SK-N-SH (cell line): ENCODE measurements around the gene DBR1. TPM values are rescaled to one million over a fixed set of nuclear protein-coding genes. Genes with fewer than 3 reads are reported as not detected.

Experiments
- CTCF ChIA-PET: fragments of 300-600, 350-600 bp; formaldehyde crosslinking; extraction: SDS; loops from one replicate; lab custom pipeline; 2021; lab: Yijun Ruan, JAX
- POLR2A ChIA-PET: fragments of 350-600 bp; sonication (Branson Sonifier 250); formaldehyde crosslinking; extraction: SDS; loops from one replicate; lab custom pipeline; 2020; ENCODE audit warnings: antibody characterized with exemption, inconsistent platforms; lab: Yijun Ruan, JAX
- DNase-seq: peaks from one replicate; pipeline ENCODE4 v3.0.0; 2012
- H2AFZ ChIP-seq: fragments of 200-600 bp; sonication (generic); 2 replicates; pipeline ENCODE4 v1.8.1; 2016; ENCODE audit warnings: antibody characterized with exemption, mild to moderate bottlenecking, low read depth
- H3F3A ChIP-seq: fragments of 200-600 bp; sonication (generic); replicated peaks from 2 replicates; pipeline ENCODE3; 2016; ENCODE audit warnings: antibody characterized with exemption, mild to moderate bottlenecking; ENCODE audit not compliant: insufficient read depth
- H3K27ac ChIP-seq, 2 experiments: fragments of 200-500 bp in 1 of 2; fragments of 200-600 bp in 1 of 2; sonication (Bioruptor generic) in 1 of 2; sonication (generic), shearing (Covaris generic) in 1 of 2; 2 replicates each; pipeline versions ENCODE4 v1.5.1 to v1.6.1; 2014 to 2016; ENCODE audit warnings: low read depth in 2 of 2, inconsistent platforms in 1 of 2, low read length in 1 of 2, mild to moderate bottlenecking in 1 of 2, mixed read lengths in 1 of 2
- H3K27me3 ChIP-seq: fragments of 200-600 bp; sonication (generic), shearing (Covaris generic); 2 replicates; pipeline ENCODE4 v1.6.1; 2016; ENCODE audit warnings: mixed run types; ENCODE audit not compliant: insufficient read depth
- H3K36me3 ChIP-seq, 2 experiments: fragments of 200-500 bp in 1 of 2; fragments of 200-600 bp in 1 of 2; sonication (Bioruptor generic) in 1 of 2; sonication (generic) in 1 of 2; replicated peaks in 1 of 2; 2 replicates each; pipeline versions ENCODE3 to v1.5.1; 2014 to 2016; ENCODE audit warnings: low read length in 1 of 2, mild to moderate bottlenecking in 1 of 2; ENCODE audit not compliant: insufficient read depth in 2 of 2, control insufficient read depth in 1 of 2
- H3K4me1 ChIP-seq, 2 experiments: fragments of 200-500 bp in 1 of 2; fragments of 200-600 bp in 1 of 2; sonication (Bioruptor generic) in 1 of 2; sonication (generic), shearing (Covaris generic) in 1 of 2; 2 replicates each; pipeline versions ENCODE4 v1.5.1 to v1.6.1; 2014 to 2016; ENCODE audit warnings: low read depth in 1 of 2, low read length in 1 of 2, mixed run types in 1 of 2; ENCODE audit not compliant: insufficient read depth in 2 of 2, control insufficient read depth in 1 of 2
- H3K4me2 ChIP-seq: fragments of 200-600 bp; sonication (generic), shearing (Covaris generic); 2 replicates; pipeline ENCODE4 v1.6.1; 2017; ENCODE audit warnings: mixed run types
- H3K4me3 ChIP-seq, 2 experiments: fragments of 200-500 bp in 1 of 2; fragments of 200-600 bp in 1 of 2; sonication (Bioruptor generic) in 1 of 2; sonication (generic), shearing (Covaris generic) in 1 of 2; 2 replicates each; pipeline versions ENCODE4 v1.5.1 to v1.8.1; 2014 to 2016; ENCODE audit warnings: low read depth in 2 of 2, inconsistent platforms in 1 of 2, low read length in 1 of 2, mild to moderate bottlenecking in 1 of 2, mixed read lengths in 1 of 2, moderate library complexity in 1 of 2
- H3K79me2 ChIP-seq: fragments of 200-600 bp; sonication (generic); 2 replicates; pipeline ENCODE4 v1.8.1; 2017; ENCODE audit warnings: mild to moderate bottlenecking; ENCODE audit not compliant: insufficient read depth
- H3K9ac ChIP-seq: fragments of 200-600 bp; sonication (generic); 2 replicates; pipeline ENCODE4 v1.6.1; 2017; ENCODE audit warnings: mixed run types
- H3K9me2 ChIP-seq: fragments of 200-600 bp; sonication (generic); 2 replicates; pipeline ENCODE4 v1.6.1; 2017; ENCODE audit warnings: mixed run types
- H3K9me3 ChIP-seq: fragments of 200-600 bp; sonication (generic); 2 replicates; pipeline ENCODE4 v1.6.1; 2017; ENCODE audit warnings: mixed run types, mild to moderate bottlenecking, moderate library complexity
- H4K20me1 ChIP-seq: fragments of 200-600 bp; sonication (generic); 2 replicates; pipeline ENCODE4 v1.6.1; 2017; ENCODE audit warnings: mild to moderate bottlenecking, mixed run types; ENCODE audit not compliant: insufficient read depth
- ELF1 ChIP-seq: IDR thresholded peaks from 2 replicates; pipeline ENCODE4 v1.4.0; 2012
- FOSL2 ChIP-seq: IDR thresholded peaks from 2 replicates; pipeline ENCODE4 v1.4.0; 2012; ENCODE audit warnings: low read depth, mild to moderate bottlenecking, moderate library complexity, borderline replicate concordance
- FOXM1 ChIP-seq: IDR thresholded peaks from 2 replicates; pipeline ENCODE4 v1.4.0; 2012; ENCODE audit warnings: low read depth, mild to moderate bottlenecking
- GATA2 ChIP-seq: sonication (generic); formaldehyde crosslinking; IDR thresholded peaks from 2 replicates; pipeline ENCODE4 v1.5.0; 2020; ENCODE audit warnings: mild to moderate bottlenecking, missing genetic modification reagents
- JUND ChIP-seq: IDR thresholded peaks from 2 replicates; pipeline ENCODE4 v1.4.0; 2012
- NFIC ChIP-seq: IDR thresholded peaks from 2 replicates; pipeline ENCODE4 v1.4.0; 2012; ENCODE audit warnings: borderline replicate concordance
- PBX3 ChIP-seq: IDR thresholded peaks from 2 replicates; pipeline ENCODE4; 2012
- TAF1 ChIP-seq: IDR thresholded peaks from 2 replicates; pipeline ENCODE4 v1.6.1; 2012; ENCODE audit warnings: low read depth, mild to moderate bottlenecking, low read length, moderate library complexity, borderline replicate concordance
- TCF12 ChIP-seq: IDR thresholded peaks from 2 replicates; pipeline ENCODE4 v1.4.0; 2012
- YY1 ChIP-seq: IDR thresholded peaks from 2 replicates; pipeline ENCODE4 v1.4.0; 2012; ENCODE audit warnings: low read depth, mild to moderate bottlenecking
- WGBS: methylation state at CpG from one replicate; pipeline ENCODE4 v1.1.6; 2017; ENCODE audit warnings: low lambda C conversion rate; 5-methylcytosine and 5-hydroxymethylcytosine counted together
- polyA plus RNA-seq, 3 experiments: library from polyadenylated mRNA; depleted of rRNA; stranded (reverse); fragments of >200 nt; gene quantifications; 2 replicates each; pipeline ENCODE4 v1.2.3, GENCODE V29; 2012
- TF ChIP-seq, protein P1 (sequence below): IDR thresholded peaks from 2 replicates; pipeline ENCODE4 v1.6.1; 2012; ENCODE audit warnings: mild to moderate bottlenecking, low read depth, low read length, moderate library complexity
- TF ChIP-seq, protein P2 (sequence below): IDR thresholded peaks from 2 replicates; pipeline ENCODE4 v1.4.0; 2012; ENCODE audit warnings: low read depth, borderline replicate concordance

Gene DBR1
- polyA plus RNA-seq, 1 of the 3 experiments (the other 2 are of a cell fraction), result 9.2 TPM

- no peaks in the 10 kb centered on the region for H3K9me3 ChIP-seq
- CTCF ChIA-PET, result no interaction called here
- no peak for DNase-seq
- H3K4me3 ChIP-seq, result no peak overlapping the region
- peaks cover 0 to 10% of the 10 kb centered on the region in 2 experiments; a peak in 2 of 4 replicates for H3K4me1 ChIP-seq
- H3K9ac ChIP-seq, result no peak overlapping the region
- peaks cover 15% of the 10 kb centered on the region; the same call in 1 of the 2 replicates for H4K20me1 ChIP-seq
- no peaks in the 10 kb centered on the region for H3K27me3 ChIP-seq
- no peak overlapping the region for H3K4me2 ChIP-seq
- 92% methylated on average over 4 of the region's 4 CpGs for WGBS
- H3K36me3 ChIP-seq, result peaks cover 42 to 43% of the 10 kb centered on the region in 2 experiments
- no peaks in the 10 kb centered on the region for H3K9me2 ChIP-seq
- H2AFZ ChIP-seq, result no peak overlapping the region
- H3K79me2 ChIP-seq, result peaks cover 49% of the 10 kb centered on the region
- TF ChIP-seq JUND, result no peak
- TF ChIP-seq GATA2 (CRISPR knock-in tag), result no peak
- TF ChIP-seq, protein P1, sequence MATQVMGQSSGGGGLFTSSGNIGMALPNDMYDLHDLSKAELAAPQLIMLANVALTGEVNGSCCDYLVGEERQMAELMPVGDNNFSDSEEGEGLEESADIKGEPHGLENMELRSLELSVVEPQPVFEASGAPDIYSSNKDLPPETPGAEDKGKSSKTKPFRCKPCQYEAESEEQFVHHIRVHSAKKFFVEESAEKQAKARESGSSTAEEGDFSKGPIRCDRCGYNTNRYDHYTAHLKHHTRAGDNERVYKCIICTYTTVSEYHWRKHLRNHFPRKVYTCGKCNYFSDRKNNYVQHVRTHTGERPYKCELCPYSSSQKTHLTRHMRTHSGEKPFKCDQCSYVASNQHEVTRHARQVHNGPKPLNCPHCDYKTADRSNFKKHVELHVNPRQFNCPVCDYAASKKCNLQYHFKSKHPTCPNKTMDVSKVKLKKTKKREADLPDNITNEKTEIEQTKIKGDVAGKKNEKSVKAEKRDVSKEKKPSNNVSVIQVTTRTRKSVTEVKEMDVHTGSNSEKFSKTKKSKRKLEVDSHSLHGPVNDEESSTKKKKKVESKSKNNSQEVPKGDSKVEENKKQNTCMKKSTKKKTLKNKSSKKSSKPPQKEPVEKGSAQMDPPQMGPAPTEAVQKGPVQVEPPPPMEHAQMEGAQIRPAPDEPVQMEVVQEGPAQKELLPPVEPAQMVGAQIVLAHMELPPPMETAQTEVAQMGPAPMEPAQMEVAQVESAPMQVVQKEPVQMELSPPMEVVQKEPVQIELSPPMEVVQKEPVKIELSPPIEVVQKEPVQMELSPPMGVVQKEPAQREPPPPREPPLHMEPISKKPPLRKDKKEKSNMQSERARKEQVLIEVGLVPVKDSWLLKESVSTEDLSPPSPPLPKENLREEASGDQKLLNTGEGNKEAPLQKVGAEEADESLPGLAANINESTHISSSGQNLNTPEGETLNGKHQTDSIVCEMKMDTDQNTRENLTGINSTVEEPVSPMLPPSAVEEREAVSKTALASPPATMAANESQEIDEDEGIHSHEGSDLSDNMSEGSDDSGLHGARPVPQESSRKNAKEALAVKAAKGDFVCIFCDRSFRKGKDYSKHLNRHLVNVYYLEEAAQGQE, result no peak
- TF ChIP-seq YY1, result no peak
- no peak for TF ChIP-seq FOXM1
- no peak for TF ChIP-seq TCF12
- TF ChIP-seq ELF1, result no peak
- TF ChIP-seq PBX3, result no peak
- TF ChIP-seq, protein P2, sequence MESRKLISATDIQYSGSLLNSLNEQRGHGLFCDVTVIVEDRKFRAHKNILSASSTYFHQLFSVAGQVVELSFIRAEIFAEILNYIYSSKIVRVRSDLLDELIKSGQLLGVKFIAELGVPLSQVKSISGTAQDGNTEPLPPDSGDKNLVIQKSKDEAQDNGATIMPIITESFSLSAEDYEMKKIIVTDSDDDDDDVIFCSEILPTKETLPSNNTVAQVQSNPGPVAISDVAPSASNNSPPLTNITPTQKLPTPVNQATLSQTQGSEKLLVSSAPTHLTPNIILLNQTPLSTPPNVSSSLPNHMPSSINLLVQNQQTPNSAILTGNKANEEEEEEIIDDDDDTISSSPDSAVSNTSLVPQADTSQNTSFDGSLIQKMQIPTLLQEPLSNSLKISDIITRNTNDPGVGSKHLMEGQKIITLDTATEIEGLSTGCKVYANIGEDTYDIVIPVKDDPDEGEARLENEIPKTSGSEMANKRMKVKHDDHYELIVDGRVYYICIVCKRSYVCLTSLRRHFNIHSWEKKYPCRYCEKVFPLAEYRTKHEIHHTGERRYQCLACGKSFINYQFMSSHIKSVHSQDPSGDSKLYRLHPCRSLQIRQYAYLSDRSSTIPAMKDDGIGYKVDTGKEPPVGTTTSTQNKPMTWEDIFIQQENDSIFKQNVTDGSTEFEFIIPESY, result no peak
- no peak for TF ChIP-seq FOSL2
- no peak for TF ChIP-seq NFIC
- no peaks in the 10 kb centered on the region for H3F3A ChIP-seq
- H3K27ac ChIP-seq, result no peak overlapping the region
- POLR2A ChIA-PET, result no interaction called here
These were observed 46.1 kb upstream of the DBR1 start for GRCh38 chr3:138220788-138221187.

DNA sequence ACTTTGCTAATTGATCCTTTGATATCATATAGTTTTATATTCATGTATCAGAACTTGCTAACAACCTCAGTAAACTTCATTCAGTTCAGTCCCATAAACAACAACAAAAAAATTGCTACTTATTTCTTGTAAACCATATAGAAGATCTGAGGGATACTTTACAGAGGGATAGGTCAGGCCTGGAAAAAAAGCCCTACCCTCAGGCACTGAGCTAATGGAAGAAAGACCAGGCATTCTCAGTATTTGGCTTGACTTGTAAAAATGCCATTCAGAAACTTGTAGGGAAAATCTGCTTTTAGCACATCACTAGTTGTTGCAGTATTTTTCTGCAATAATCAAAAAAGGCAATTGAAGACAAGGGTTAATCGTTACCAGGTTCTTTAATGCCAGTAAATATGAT lies 45.5 kb upstream of the DBR1 start:
- no peaks in the 10 kb centered on the region for H3K9me2 ChIP-seq
- no peak overlapping the region for H3K9ac ChIP-seq
- no peaks in the 10 kb centered on the region for H3K27me3 ChIP-seq
- no peaks in the 10 kb centered on the region for H3F3A ChIP-seq
- H3K9me3 ChIP-seq, result no peaks in the 10 kb centered on the region
- TF ChIP-seq NFIC (no peak), FOSL2 (no peak), TAF1 (no peak)
- H4K20me1 ChIP-seq, result peaks cover 15% of the 10 kb centered on the region; the same call in 1 of the 2 replicates
- CTCF ChIA-PET, result no interaction called here
- peaks cover 37 to 41% of the 10 kb centered on the region in 2 experiments for H3K36me3 ChIP-seq
- WGBS, result 95% methylated on average over 1 of the region's 1 CpG
- POLR2A ChIA-PET, result no interaction called here
- no peak for DNase-seq
- peaks cover 50% of the 10 kb centered on the region for H3K79me2 ChIP-seq
- no peak overlapping the region for H3K4me3 ChIP-seq
- peaks cover 0 to 10% of the 10 kb centered on the region in 2 experiments; a peak in 2 of 4 replicates for H3K4me1 ChIP-seq
- H2AFZ ChIP-seq, result no peak overlapping the region
- no peak overlapping the region for H3K4me2 ChIP-seq
- no peak overlapping the region for H3K27ac ChIP-seq
